ENCODE data around the gene SEMA3C.
A peak's percentile ranks its signal among the peaks of the same experiment; 100 is the strongest.

The SEMA3C gene

DNA sequence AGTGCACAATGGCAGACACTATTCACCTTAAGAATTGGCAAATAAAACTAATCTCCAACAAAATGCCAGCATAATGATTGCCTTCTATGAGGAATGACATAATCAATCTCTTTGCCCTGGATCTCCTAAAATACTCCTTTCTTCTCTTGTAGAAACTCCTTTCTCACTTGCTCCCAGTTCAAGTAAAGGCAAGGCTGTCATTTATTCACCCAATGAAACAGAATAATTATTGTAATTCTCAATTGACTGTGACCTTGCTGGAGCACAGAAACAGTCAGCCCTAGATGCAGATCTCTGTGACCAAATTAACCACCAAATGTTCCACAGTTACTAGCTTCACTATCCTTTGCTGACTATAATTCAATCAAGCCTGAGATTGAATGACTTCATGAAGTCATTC, 99.3 kb downstream of the SEMA3C start:
- peaks cover 18% of the 10 kb centered on the region for H3K4me1 ChIP-seq (ENCODE audit: control insufficient read depth, insufficient read depth, low read length)
- no peak overlapping the region for H3K4me3 ChIP-seq (ENCODE audit: low read depth, low read length)
- no peaks in the 10 kb centered on the region for H3K9me3 ChIP-seq (ENCODE audit: control insufficient read depth, insufficient read depth, low read depth, low read length)
- H3K36me3 ChIP-seq (ENCODE audit: control insufficient read depth in 2 of 2, insufficient read depth in 1 of 2, low read length in 2 of 2) = no peaks in the 10 kb centered on the region
- TF ChIP-seq ZNF354C (tag by site-specific recombination; IDR thresholded peaks at IDR 0.05; ENCODE audit: borderline replicate concordance, low read depth) = no peak
- TF ChIP-seq, protein P1, sequence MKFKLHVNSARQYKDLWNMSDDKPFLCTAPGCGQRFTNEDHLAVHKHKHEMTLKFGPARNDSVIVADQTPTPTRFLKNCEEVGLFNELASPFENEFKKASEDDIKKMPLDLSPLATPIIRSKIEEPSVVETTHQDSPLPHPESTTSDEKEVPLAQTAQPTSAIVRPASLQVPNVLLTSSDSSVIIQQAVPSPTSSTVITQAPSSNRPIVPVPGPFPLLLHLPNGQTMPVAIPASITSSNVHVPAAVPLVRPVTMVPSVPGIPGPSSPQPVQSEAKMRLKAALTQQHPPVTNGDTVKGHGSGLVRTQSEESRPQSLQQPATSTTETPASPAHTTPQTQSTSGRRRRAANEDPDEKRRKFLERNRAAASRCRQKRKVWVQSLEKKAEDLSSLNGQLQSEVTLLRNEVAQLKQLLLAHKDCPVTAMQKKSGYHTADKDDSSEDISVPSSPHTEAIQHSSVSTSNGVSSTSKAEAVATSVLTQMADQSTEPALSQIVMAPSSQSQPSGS (tag by site-specific recombination; IDR thresholded peaks at IDR 0.05; ENCODE audit: low read depth) = peak; percentile 51; the same call in 1 of the 2 replicates
- no peak for TF ChIP-seq ZNF830 (tag by site-specific recombination; IDR thresholded peaks at IDR 0.05; ENCODE audit: low read depth)
- TF ChIP-seq TCF7L2 (IDR thresholded peaks at IDR 0.05; ENCODE audit: borderline replicate concordance, low read depth, low read length) = no peak
- no peak for TF ChIP-seq ZBTB1 (tag by site-specific recombination; IDR thresholded peaks at IDR 0.05)
- TF ChIP-seq ZNF473 (tag by site-specific recombination; IDR thresholded peaks at IDR 0.05) = no peak
- no peak for TF ChIP-seq EGR2 (tag by site-specific recombination; IDR thresholded peaks at IDR 0.05; ENCODE audit: low read depth)
- TF ChIP-seq SP7 (tag by site-specific recombination; IDR thresholded peaks at IDR 0.05) = peak; percentile 66
- TF ChIP-seq, protein P2, sequence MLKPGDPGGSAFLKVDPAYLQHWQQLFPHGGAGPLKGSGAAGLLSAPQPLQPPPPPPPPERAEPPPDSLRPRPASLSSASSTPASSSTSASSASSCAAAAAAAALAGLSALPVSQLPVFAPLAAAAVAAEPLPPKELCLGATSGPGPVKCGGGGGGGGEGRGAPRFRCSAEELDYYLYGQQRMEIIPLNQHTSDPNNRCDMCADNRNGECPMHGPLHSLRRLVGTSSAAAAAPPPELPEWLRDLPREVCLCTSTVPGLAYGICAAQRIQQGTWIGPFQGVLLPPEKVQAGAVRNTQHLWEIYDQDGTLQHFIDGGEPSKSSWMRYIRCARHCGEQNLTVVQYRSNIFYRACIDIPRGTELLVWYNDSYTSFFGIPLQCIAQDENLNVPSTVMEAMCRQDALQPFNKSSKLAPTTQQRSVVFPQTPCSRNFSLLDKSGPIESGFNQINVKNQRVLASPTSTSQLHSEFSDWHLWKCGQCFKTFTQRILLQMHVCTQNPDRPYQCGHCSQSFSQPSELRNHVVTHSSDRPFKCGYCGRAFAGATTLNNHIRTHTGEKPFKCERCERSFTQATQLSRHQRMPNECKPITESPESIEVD (tag by site-specific recombination; IDR thresholded peaks at IDR 0.05) = peak; percentile 76
- TF ChIP-seq, protein P3, sequence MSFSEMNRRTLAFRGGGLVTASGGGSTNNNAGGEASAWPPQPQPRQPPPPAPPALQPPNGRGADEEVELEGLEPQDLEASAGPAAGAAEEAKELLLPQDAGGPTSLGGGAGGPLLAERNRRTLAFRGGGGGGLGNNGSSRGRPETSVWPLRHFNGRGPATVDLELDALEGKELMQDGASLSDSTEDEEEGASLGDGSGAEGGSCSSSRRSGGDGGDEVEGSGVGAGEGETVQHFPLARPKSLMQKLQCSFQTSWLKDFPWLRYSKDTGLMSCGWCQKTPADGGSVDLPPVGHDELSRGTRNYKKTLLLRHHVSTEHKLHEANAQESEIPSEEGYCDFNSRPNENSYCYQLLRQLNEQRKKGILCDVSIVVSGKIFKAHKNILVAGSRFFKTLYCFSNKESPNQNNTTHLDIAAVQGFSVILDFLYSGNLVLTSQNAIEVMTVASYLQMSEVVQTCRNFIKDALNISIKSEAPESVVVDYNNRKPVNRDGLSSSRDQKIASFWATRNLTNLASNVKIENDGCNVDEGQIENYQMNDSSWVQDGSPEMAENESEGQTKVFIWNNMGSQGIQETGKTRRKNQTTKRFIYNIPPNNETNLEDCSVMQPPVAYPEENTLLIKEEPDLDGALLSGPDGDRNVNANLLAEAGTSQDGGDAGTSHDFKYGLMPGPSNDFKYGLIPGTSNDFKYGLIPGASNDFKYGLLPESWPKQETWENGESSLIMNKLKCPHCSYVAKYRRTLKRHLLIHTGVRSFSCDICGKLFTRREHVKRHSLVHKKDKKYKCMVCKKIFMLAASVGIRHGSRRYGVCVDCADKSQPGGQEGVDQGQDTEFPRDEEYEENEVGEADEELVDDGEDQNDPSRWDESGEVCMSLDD (tag by site-specific recombination; IDR thresholded peaks at IDR 0.05) = no peak
- TF ChIP-seq ZNF292 (tag by site-specific recombination; IDR thresholded peaks at IDR 0.05; ENCODE audit: borderline replicate concordance, low read depth) = no peak
- TF ChIP-seq SETDB1 (IDR thresholded peaks at IDR 0.05; ENCODE audit: insufficient read length, low read length) = no peak
- TF ChIP-seq ZNF121 (tag by site-specific recombination; IDR thresholded peaks at IDR 0.05) = no peak
- peak; percentile 64 for TF ChIP-seq ZBTB17 (tag by site-specific recombination; IDR thresholded peaks at IDR 0.05)
- TF ChIP-seq ZNF544 (tag by site-specific recombination; IDR thresholded peaks at IDR 0.05) = no peak
- TF ChIP-seq, protein P4, sequence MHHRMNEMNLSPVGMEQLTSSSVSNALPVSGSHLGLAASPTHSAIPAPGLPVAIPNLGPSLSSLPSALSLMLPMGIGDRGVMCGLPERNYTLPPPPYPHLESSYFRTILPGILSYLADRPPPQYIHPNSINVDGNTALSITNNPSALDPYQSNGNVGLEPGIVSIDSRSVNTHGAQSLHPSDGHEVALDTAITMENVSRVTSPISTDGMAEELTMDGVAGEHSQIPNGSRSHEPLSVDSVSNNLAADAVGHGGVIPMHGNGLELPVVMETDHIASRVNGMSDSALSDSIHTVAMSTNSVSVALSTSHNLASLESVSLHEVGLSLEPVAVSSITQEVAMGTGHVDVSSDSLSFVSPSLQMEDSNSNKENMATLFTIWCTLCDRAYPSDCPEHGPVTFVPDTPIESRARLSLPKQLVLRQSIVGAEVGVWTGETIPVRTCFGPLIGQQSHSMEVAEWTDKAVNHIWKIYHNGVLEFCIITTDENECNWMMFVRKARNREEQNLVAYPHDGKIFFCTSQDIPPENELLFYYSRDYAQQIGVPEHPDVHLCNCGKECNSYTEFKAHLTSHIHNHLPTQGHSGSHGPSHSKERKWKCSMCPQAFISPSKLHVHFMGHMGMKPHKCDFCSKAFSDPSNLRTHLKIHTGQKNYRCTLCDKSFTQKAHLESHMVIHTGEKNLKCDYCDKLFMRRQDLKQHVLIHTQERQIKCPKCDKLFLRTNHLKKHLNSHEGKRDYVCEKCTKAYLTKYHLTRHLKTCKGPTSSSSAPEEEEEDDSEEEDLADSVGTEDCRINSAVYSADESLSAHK (tag by site-specific recombination; IDR thresholded peaks at IDR 0.05) = peak; percentile 70
- TF ChIP-seq, protein P5, sequence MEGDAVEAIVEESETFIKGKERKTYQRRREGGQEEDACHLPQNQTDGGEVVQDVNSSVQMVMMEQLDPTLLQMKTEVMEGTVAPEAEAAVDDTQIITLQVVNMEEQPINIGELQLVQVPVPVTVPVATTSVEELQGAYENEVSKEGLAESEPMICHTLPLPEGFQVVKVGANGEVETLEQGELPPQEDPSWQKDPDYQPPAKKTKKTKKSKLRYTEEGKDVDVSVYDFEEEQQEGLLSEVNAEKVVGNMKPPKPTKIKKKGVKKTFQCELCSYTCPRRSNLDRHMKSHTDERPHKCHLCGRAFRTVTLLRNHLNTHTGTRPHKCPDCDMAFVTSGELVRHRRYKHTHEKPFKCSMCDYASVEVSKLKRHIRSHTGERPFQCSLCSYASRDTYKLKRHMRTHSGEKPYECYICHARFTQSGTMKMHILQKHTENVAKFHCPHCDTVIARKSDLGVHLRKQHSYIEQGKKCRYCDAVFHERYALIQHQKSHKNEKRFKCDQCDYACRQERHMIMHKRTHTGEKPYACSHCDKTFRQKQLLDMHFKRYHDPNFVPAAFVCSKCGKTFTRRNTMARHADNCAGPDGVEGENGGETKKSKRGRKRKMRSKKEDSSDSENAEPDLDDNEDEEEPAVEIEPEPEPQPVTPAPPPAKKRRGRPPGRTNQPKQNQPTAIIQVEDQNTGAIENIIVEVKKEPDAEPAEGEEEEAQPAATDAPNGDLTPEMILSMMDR (tag by site-specific recombination; IDR thresholded peaks at IDR 0.05) = no peak
- no peak for TF ChIP-seq TSHZ1 (tag by site-specific recombination; IDR thresholded peaks at IDR 0.05; ENCODE audit: borderline replicate concordance)
- TF ChIP-seq IKZF3 (tag by site-specific recombination; IDR thresholded peaks at IDR 0.05) = no peak
- no peak for TF ChIP-seq ZNF48 (tag by site-specific recombination; IDR thresholded peaks at IDR 0.05)
- no peak for TF ChIP-seq ZIC2 (tag by site-specific recombination; IDR thresholded peaks at IDR 0.05)
- TF ChIP-seq ZXDB (tag by site-specific recombination; IDR thresholded peaks at IDR 0.05) = no peak
- ChIA-PET POLR2A (interaction anchor here (0.7 kb wide), 1 partner anchor 140 kb away, joined by 5 read pairs; no protein-coding TSS in a partner anchor), CTCF (no interaction called here)
- no peak overlapping the region for H3K27ac ChIP-seq (ENCODE audit: extremely low read depth, low read depth, low read length)
